ENCODE data around the gene FANK1. TPM values are rescaled to one million over a fixed set of nuclear protein-coding genes. Genes with fewer than 3 reads are reported as not detected.

The FANK1 gene
- total RNA-seq, 2 donors from 2014 or later = not detected

GRCh38 chr10:125866421-125867029 is 29.8 kb upstream of the FANK1 start:
- ATAC-seq (ENCODE audit: insufficient number of reproducible peaks, low FRiP score, low read depth) (no peak), DNase-seq (ENCODE audit: low spot score) (no peak)
- H3K4me1 ChIP-seq (ENCODE audit: control insufficient read depth in 1 of 2, low read depth in 2 of 2) = no peaks in the 10 kb centered on the region
- peaks cover 21% of the 10 kb centered on the region for H3K36me3 ChIP-seq
- no peak overlapping the region for H3K27ac ChIP-seq
- no peaks in the 10 kb centered on the region for H3K9me3 ChIP-seq
- H3K4me3 ChIP-seq = no peak overlapping the region
- no peaks in the 10 kb centered on the region for H3K27me3 ChIP-seq (replicated peaks; ENCODE audit: insufficient read depth)
- no peak for TF ChIP-seq CTCF (IDR thresholded peaks at IDR 0.05)

- Histone ChIP-seq H3K36me3 (peaks cover 21% of the 10 kb centered on the region), H3K4me3 (no peak overlapping the region), H3K9me3 (no peaks in the 10 kb centered on the region), H3K27ac (no peak overlapping the region), H3K4me1 (ENCODE audit: control insufficient read depth in 1 of 2, low read depth in 2 of 2) (no peaks in the 10 kb centered on the region), H3K27me3 (replicated peaks; ENCODE audit: insufficient read depth) (no peaks in the 10 kb centered on the region)
- DNase-seq (ENCODE audit: low spot score) = no peak
- TF ChIP-seq CTCF (IDR thresholded peaks at IDR 0.05) = peak; percentile 60
- no peak for ATAC-seq (ENCODE audit: insufficient number of reproducible peaks, low FRiP score, low read depth)
Measured at GRCh38 chr10:125868372-125868975, 27.9 kb upstream of the FANK1 start.

- DNase-seq (ENCODE audit: low spot score) (no peak), ATAC-seq (ENCODE audit: insufficient number of reproducible peaks, low FRiP score, low read depth) (no peak)
- peaks cover 5% of the 10 kb centered on the region for H3K9me3 ChIP-seq
- no peak overlapping the region for H3K4me3 ChIP-seq
- no peaks in the 10 kb centered on the region for H3K27me3 ChIP-seq (replicated peaks; ENCODE audit: insufficient read depth)
- H3K4me1 ChIP-seq (ENCODE audit: control insufficient read depth in 1 of 2, low read depth in 2 of 2) = no peaks in the 10 kb centered on the region
- peaks cover 7% of the 10 kb centered on the region for H3K36me3 ChIP-seq
- no peak overlapping the region for H3K27ac ChIP-seq
- TF ChIP-seq CTCF (IDR thresholded peaks at IDR 0.05) = no peak
Measured at GRCh38 chr10:125871338-125871737, 25.0 kb upstream of the FANK1 start.

GRCh38 chr10:125878957-125879835 is 17.2 kb upstream of the FANK1 start:
- Histone ChIP-seq H3K36me3 (peaks cover 3% of the 10 kb centered on the region), H3K27ac (no peak overlapping the region), H3K9me3 (peaks cover 7% of the 10 kb centered on the region), H3K4me3 (no peak overlapping the region), H3K4me1 (ENCODE audit: control insufficient read depth in 1 of 2, low read depth in 2 of 2) (no peaks in the 10 kb centered on the region), H3K27me3 (replicated peaks; ENCODE audit: insufficient read depth) (no peaks in the 10 kb centered on the region)
- no peak for DNase-seq (ENCODE audit: low spot score)
- TF ChIP-seq CTCF (IDR thresholded peaks at IDR 0.05) = no peak
- ATAC-seq (ENCODE audit: insufficient number of reproducible peaks, low FRiP score, low read depth) = no peak

GRCh38 chr10:125880719-125881118 is 15.6 kb upstream of the FANK1 start:
- Histone ChIP-seq H3K9me3 (peaks cover 7% of the 10 kb centered on the region), H3K36me3 (peaks cover 3% of the 10 kb centered on the region), H3K4me1 (ENCODE audit: control insufficient read depth in 1 of 2, low read depth in 2 of 2) (no peaks in the 10 kb centered on the region), H3K27ac (no peak overlapping the region), H3K27me3 (replicated peaks; ENCODE audit: insufficient read depth) (no peaks in the 10 kb centered on the region), H3K4me3 (no peak overlapping the region)
- no peak for ATAC-seq (ENCODE audit: insufficient number of reproducible peaks, low FRiP score, low read depth)
- no peak for DNase-seq (ENCODE audit: low spot score)
- TF ChIP-seq CTCF (IDR thresholded peaks at IDR 0.05) = no peak
